HEK293T (cell line): ENCODE data around the gene ISG20L2.

ENCODE experiments used
- ARNT ChIP-seq: fragments of 450-650 bp; IDR thresholded peaks from 2 replicates; pipeline ENCODE4 v1.6.1; 2017; ENCODE audit warnings: mild to moderate bottlenecking
- BHLHE40 ChIP-seq: fragments of 450-650 bp; IDR thresholded peaks from 2 replicates; pipeline ENCODE4 v1.6.1; 2016; ENCODE audit warnings: mild to moderate bottlenecking, moderate library complexity, borderline replicate concordance
- ELF4 ChIP-seq: fragments of 450-650 bp; IDR thresholded peaks from 2 replicates; pipeline ENCODE4 v1.6.1; 2017; ENCODE audit warnings: antibody characterized with exemption
- FOXA1 ChIP-seq: fragments of 450-650 bp; IDR thresholded peaks from 2 replicates; pipeline ENCODE4 v1.6.1; 2016; ENCODE audit warnings: mild to moderate bottlenecking
- FOXK2 ChIP-seq: fragments of 450-650 bp; IDR thresholded peaks from 2 replicates; pipeline ENCODE4 v1.6.1; 2016; ENCODE audit warnings: mild to moderate bottlenecking
- HDGF ChIP-seq: fragments of 450-650 bp; IDR thresholded peaks from 2 replicates; pipeline ENCODE4 v1.6.1; 2017; ENCODE audit warnings: antibody characterized with exemption, borderline replicate concordance
- L3MBTL2 ChIP-seq: fragments of 450-650 bp; conservative IDR thresholded peaks from 2 replicates; pipeline ENCODE4 v1.6.1; 2016; ENCODE audit warnings: mild to moderate bottlenecking
- LEF1 ChIP-seq: fragments of 450-650 bp; IDR thresholded peaks from 2 replicates; pipeline ENCODE4 v1.6.1; 2017; ENCODE audit warnings: mild to moderate bottlenecking, borderline replicate concordance
- NFRKB ChIP-seq: fragments of 450-650 bp; IDR thresholded peaks from 2 replicates; pipeline ENCODE4 v1.6.1; 2016; ENCODE audit warnings: mild to moderate bottlenecking, moderate library complexity
- SP1 ChIP-seq: fragments of 450-650 bp; IDR thresholded peaks from 2 replicates; pipeline ENCODE4 v1.6.1; 2017
- SUZ12 ChIP-seq: fragments of 450-650 bp; IDR thresholded peaks from 2 replicates; pipeline ENCODE4 v1.6.1; 2016; ENCODE audit warnings: mild to moderate bottlenecking
- TARDBP ChIP-seq: fragments of 450-650 bp; IDR thresholded peaks from 2 replicates; pipeline ENCODE4 v1.6.1; 2016

- TF ChIP-seq L3MBTL2: no peak
- TF ChIP-seq LEF1: no peak
- TF ChIP-seq NFRKB: no peak
- no peak for TF ChIP-seq ELF4
- no peak for TF ChIP-seq HDGF
- TF ChIP-seq FOXK2: no peak
- TF ChIP-seq ARNT: no peak
- no peak for TF ChIP-seq BHLHE40
- TF ChIP-seq TARDBP: no peak
- no peak for TF ChIP-seq SP1
- no peak for TF ChIP-seq FOXA1
- no peak for TF ChIP-seq SUZ12
Measured at GRCh38 chr1:156709031-156709430, 19.5 kb downstream of the ISG20L2 start.
